Hepatocyte (in vitro differentiated cells): ENCODE results near the gene ZBTB4.
"Not testable (repeated sequence)": the region's sequence is repeated elsewhere in the genome, so short reads cannot be mapped to it uniquely, and the experiment has no call there.

Experiments
- CTCF ChIP-seq: fragments of 200-600 bp; sonication (generic); IDR thresholded peaks from 2 replicates; pipeline ENCODE4 v1.5.1; 2016; ENCODE audit warnings: antibody characterized with exemption, mild to moderate bottlenecking; ENCODE audit not compliant: poor library complexity
- EZH2 ChIP-seq: fragments of 200-600 bp; sonication (generic); IDR thresholded peaks from 2 replicates; pipeline ENCODE4 v1.6.1; 2016; ENCODE audit warnings: antibody characterized with exemption, mild to moderate bottlenecking, borderline replicate concordance
- EZH2phosphoT487 ChIP-seq: fragments of 200-600 bp; sonication (generic); IDR thresholded peaks from one replicate; pipeline ENCODE4 v1.6.1; 2018; ENCODE audit warnings: antibody characterized with exemption, mild to moderate bottlenecking, low read depth, moderate library complexity; ENCODE audit not compliant: unreplicated experiment, severe bottlenecking

- TF ChIP-seq CTCF, EZH2, EZH2phosphoT487: not testable (repeated sequence)
Observed at GRCh38 chr17:7481275-7481674, 1.8 kb upstream of the ZBTB4 start, which contains the start of gene SLC35G6.
